Ishikawa (cell line): ENCODE data around the gene FKBP10.

Experiments used
- CEBPB ChIP-seq: IDR thresholded peaks from 2 replicates; pipeline ENCODE4 v1.6.1; 2012
- CREB1 ChIP-seq: IDR thresholded peaks from 2 replicates; pipeline ENCODE4 v1.6.1; 2012; ENCODE audit warnings: low read depth
- EGR1 ChIP-seq: IDR thresholded peaks from 2 replicates; pipeline ENCODE4 v1.6.1; 2012
- EP300 ChIP-seq: IDR thresholded peaks from 2 replicates; pipeline ENCODE4 v1.6.1; 2012; ENCODE audit warnings: borderline replicate concordance
- FOXM1 ChIP-seq: IDR thresholded peaks from 2 replicates; pipeline ENCODE4 v1.6.1; 2012; ENCODE audit warnings: low read depth, borderline replicate concordance
- MAX ChIP-seq: IDR thresholded peaks from 2 replicates; pipeline ENCODE4 v1.6.1; 2012
- NFIC ChIP-seq: IDR thresholded peaks from 2 replicates; pipeline ENCODE4 v1.6.1; 2012
- RAD21 ChIP-seq: IDR thresholded peaks from 2 replicates; pipeline ENCODE4 v1.6.1; 2012; ENCODE audit warnings: low read depth
- TAF1 ChIP-seq: IDR thresholded peaks from 2 replicates; pipeline ENCODE4 v1.6.1; 2012; ENCODE audit warnings: low read depth, mild to moderate bottlenecking
- TCF12 ChIP-seq: IDR thresholded peaks from 2 replicates; pipeline ENCODE4 v1.6.1; 2012; ENCODE audit warnings: low read depth
- TEAD4 ChIP-seq: IDR thresholded peaks from 2 replicates; pipeline ENCODE4 v1.6.1; 2012
- USF1 ChIP-seq: IDR thresholded peaks from 2 replicates; pipeline ENCODE4 v1.6.1; 2012
- YY1 ChIP-seq: IDR thresholded peaks from 2 replicates; pipeline ENCODE4 v1.6.1; 2012; ENCODE audit warnings: low read depth
- ZBTB7A ChIP-seq: IDR thresholded peaks from 2 replicates; pipeline ENCODE4 v1.6.1; 2012; ENCODE audit warnings: low read depth
- TF ChIP-seq, protein P1 (sequence below): IDR thresholded peaks from 2 replicates; pipeline ENCODE4 v1.6.1; 2012; ENCODE audit warnings: low read depth, mild to moderate bottlenecking

Gene FKBP10

GRCh38 chr17:41822216-41823140 lies 9.7 kb downstream of the FKBP10 start:
- TF ChIP-seq EGR1: no peak

DNA sequence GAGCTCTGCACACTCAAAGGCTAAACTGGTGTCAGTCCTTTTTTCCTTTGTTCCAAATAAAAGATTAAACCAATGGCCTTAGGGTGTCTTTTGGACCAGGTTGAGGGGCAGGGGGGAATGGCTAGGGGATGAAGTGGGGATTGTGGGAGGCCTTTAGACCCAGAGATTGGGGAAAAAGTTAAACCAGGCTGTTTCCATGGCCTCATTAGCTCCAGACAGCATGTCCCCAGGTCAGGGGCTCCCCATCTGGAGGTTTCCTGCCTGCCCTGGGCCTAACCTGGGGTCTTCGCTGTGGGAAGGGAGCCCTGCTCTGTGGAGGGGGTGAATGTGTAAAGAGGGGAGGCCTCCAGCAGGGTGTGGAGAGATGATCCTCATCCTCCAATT lies 10.3 kb downstream of the FKBP10 start:
- TF ChIP-seq RAD21 (no peak), EP300 (no peak), TEAD4 (no peak), FOXM1 (no peak), ZBTB7A (no peak), CEBPB (no peak)

GRCh38 chr17:41823580-41823979 lies 10.8 kb downstream of the FKBP10 start:
- TF ChIP-seq CREB1: no peak
- TF ChIP-seq FOXM1: no peak
- no peak for TF ChIP-seq YY1
- TF ChIP-seq EP300: no peak
- TF ChIP-seq TCF12: no peak
- no peak for TF ChIP-seq CEBPB
- TF ChIP-seq, protein P1, sequence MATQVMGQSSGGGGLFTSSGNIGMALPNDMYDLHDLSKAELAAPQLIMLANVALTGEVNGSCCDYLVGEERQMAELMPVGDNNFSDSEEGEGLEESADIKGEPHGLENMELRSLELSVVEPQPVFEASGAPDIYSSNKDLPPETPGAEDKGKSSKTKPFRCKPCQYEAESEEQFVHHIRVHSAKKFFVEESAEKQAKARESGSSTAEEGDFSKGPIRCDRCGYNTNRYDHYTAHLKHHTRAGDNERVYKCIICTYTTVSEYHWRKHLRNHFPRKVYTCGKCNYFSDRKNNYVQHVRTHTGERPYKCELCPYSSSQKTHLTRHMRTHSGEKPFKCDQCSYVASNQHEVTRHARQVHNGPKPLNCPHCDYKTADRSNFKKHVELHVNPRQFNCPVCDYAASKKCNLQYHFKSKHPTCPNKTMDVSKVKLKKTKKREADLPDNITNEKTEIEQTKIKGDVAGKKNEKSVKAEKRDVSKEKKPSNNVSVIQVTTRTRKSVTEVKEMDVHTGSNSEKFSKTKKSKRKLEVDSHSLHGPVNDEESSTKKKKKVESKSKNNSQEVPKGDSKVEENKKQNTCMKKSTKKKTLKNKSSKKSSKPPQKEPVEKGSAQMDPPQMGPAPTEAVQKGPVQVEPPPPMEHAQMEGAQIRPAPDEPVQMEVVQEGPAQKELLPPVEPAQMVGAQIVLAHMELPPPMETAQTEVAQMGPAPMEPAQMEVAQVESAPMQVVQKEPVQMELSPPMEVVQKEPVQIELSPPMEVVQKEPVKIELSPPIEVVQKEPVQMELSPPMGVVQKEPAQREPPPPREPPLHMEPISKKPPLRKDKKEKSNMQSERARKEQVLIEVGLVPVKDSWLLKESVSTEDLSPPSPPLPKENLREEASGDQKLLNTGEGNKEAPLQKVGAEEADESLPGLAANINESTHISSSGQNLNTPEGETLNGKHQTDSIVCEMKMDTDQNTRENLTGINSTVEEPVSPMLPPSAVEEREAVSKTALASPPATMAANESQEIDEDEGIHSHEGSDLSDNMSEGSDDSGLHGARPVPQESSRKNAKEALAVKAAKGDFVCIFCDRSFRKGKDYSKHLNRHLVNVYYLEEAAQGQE: no peak
- no peak for TF ChIP-seq RAD21
- no peak for TF ChIP-seq USF1
- no peak for TF ChIP-seq MAX
- no peak for TF ChIP-seq EGR1
- no peak for TF ChIP-seq ZBTB7A

- TF ChIP-seq EP300 (no peak), CEBPB (no peak), CREB1 (no peak), TCF12 (no peak), RAD21 (no peak), YY1 (no peak), TEAD4 (no peak), MAX (no peak), TAF1 (no peak), FOXM1 (no peak), NFIC (no peak), ZBTB7A (no peak), EGR1 (no peak), USF1 (no peak)
- TF ChIP-seq, protein P1: no peak
These were observed 11.3 kb downstream of the FKBP10 start for GRCh38 chr17:41824086-41824485.

GRCh38 chr17:41825175-41825845 lies 12.5 kb downstream of the FKBP10 start:
- TF ChIP-seq EP300: no peak
- no peak for TF ChIP-seq NFIC
- no peak for TF ChIP-seq CREB1
- TF ChIP-seq, protein P1: no peak
- TF ChIP-seq ZBTB7A: no peak
- no peak for TF ChIP-seq EGR1
- TF ChIP-seq RAD21: no peak
- TF ChIP-seq YY1: no peak
- no peak for TF ChIP-seq TAF1
- TF ChIP-seq USF1: no peak
- no peak for TF ChIP-seq CEBPB
- no peak for TF ChIP-seq MAX
- TF ChIP-seq TCF12: no peak
- no peak for TF ChIP-seq FOXM1
- TF ChIP-seq TEAD4: no peak
